SK-N-SH (cell line): ENCODE data around the gene LTV1. TPM values are rescaled to one million over a fixed set of nuclear protein-coding genes. Genes with fewer than 3 reads are reported as not detected.

Experiments
- CTCF ChIA-PET: fragments of 300-600, 350-600 bp; formaldehyde crosslinking; extraction: SDS; loops from one replicate; lab custom pipeline; 2021; lab: Yijun Ruan, JAX
- POLR2A ChIA-PET: fragments of 350-600 bp; sonication (Branson Sonifier 250); formaldehyde crosslinking; extraction: SDS; loops from one replicate; lab custom pipeline; 2020; ENCODE audit warnings: antibody characterized with exemption, inconsistent platforms; lab: Yijun Ruan, JAX
- DNase-seq: peaks from one replicate; pipeline ENCODE4 v3.0.0; 2012
- H2AFZ ChIP-seq: fragments of 200-600 bp; sonication (generic); 2 replicates; pipeline ENCODE4 v1.8.1; 2016; ENCODE audit warnings: antibody characterized with exemption, mild to moderate bottlenecking, low read depth
- H3F3A ChIP-seq: fragments of 200-600 bp; sonication (generic); replicated peaks from 2 replicates; pipeline ENCODE3; 2016; ENCODE audit warnings: antibody characterized with exemption, mild to moderate bottlenecking; ENCODE audit not compliant: insufficient read depth
- H3K27ac ChIP-seq, 2 experiments: fragments of 200-500 bp in 1 of 2; fragments of 200-600 bp in 1 of 2; sonication (Bioruptor generic) in 1 of 2; sonication (generic), shearing (Covaris generic) in 1 of 2; 2 replicates each; pipeline versions ENCODE4 v1.5.1 to v1.6.1; 2014 to 2016; ENCODE audit warnings: low read depth in 2 of 2, inconsistent platforms in 1 of 2, low read length in 1 of 2, mild to moderate bottlenecking in 1 of 2, mixed read lengths in 1 of 2
- H3K27me3 ChIP-seq: fragments of 200-600 bp; sonication (generic), shearing (Covaris generic); 2 replicates; pipeline ENCODE4 v1.6.1; 2016; ENCODE audit warnings: mixed run types; ENCODE audit not compliant: insufficient read depth
- H3K36me3 ChIP-seq, 2 experiments: fragments of 200-500 bp in 1 of 2; fragments of 200-600 bp in 1 of 2; sonication (Bioruptor generic) in 1 of 2; sonication (generic) in 1 of 2; replicated peaks in 1 of 2; 2 replicates each; pipeline versions ENCODE3 to v1.5.1; 2014 to 2016; ENCODE audit warnings: low read length in 1 of 2, mild to moderate bottlenecking in 1 of 2; ENCODE audit not compliant: insufficient read depth in 2 of 2, control insufficient read depth in 1 of 2
- H3K4me1 ChIP-seq, 2 experiments: fragments of 200-500 bp in 1 of 2; fragments of 200-600 bp in 1 of 2; sonication (Bioruptor generic) in 1 of 2; sonication (generic), shearing (Covaris generic) in 1 of 2; 2 replicates each; pipeline versions ENCODE4 v1.5.1 to v1.6.1; 2014 to 2016; ENCODE audit warnings: low read depth in 1 of 2, low read length in 1 of 2, mixed run types in 1 of 2; ENCODE audit not compliant: insufficient read depth in 2 of 2, control insufficient read depth in 1 of 2
- H3K4me2 ChIP-seq: fragments of 200-600 bp; sonication (generic), shearing (Covaris generic); 2 replicates; pipeline ENCODE4 v1.6.1; 2017; ENCODE audit warnings: mixed run types
- H3K4me3 ChIP-seq, 2 experiments: fragments of 200-500 bp in 1 of 2; fragments of 200-600 bp in 1 of 2; sonication (Bioruptor generic) in 1 of 2; sonication (generic), shearing (Covaris generic) in 1 of 2; 2 replicates each; pipeline versions ENCODE4 v1.5.1 to v1.8.1; 2014 to 2016; ENCODE audit warnings: low read depth in 2 of 2, inconsistent platforms in 1 of 2, low read length in 1 of 2, mild to moderate bottlenecking in 1 of 2, mixed read lengths in 1 of 2, moderate library complexity in 1 of 2
- H3K79me2 ChIP-seq: fragments of 200-600 bp; sonication (generic); 2 replicates; pipeline ENCODE4 v1.8.1; 2017; ENCODE audit warnings: mild to moderate bottlenecking; ENCODE audit not compliant: insufficient read depth
- H3K9ac ChIP-seq: fragments of 200-600 bp; sonication (generic); 2 replicates; pipeline ENCODE4 v1.6.1; 2017; ENCODE audit warnings: mixed run types
- H3K9me2 ChIP-seq: fragments of 200-600 bp; sonication (generic); 2 replicates; pipeline ENCODE4 v1.6.1; 2017; ENCODE audit warnings: mixed run types
- H3K9me3 ChIP-seq: fragments of 200-600 bp; sonication (generic); 2 replicates; pipeline ENCODE4 v1.6.1; 2017; ENCODE audit warnings: mixed run types, mild to moderate bottlenecking, moderate library complexity
- H4K20me1 ChIP-seq: fragments of 200-600 bp; sonication (generic); 2 replicates; pipeline ENCODE4 v1.6.1; 2017; ENCODE audit warnings: mild to moderate bottlenecking, mixed run types; ENCODE audit not compliant: insufficient read depth
- EP300 ChIP-seq, 2 experiments: IDR thresholded peaks; 2 replicates each; pipeline versions ENCODE4 v1.4.0 to v1.6.1; 2012; ENCODE audit warnings: borderline replicate concordance in 1 of 2, low read depth in 1 of 2, low read length in 1 of 2
- JUND ChIP-seq: IDR thresholded peaks from 2 replicates; pipeline ENCODE4 v1.4.0; 2012
- NRF1 ChIP-seq: IDR thresholded peaks from 2 replicates; pipeline ENCODE4 v1.6.1; 2012; ENCODE audit warnings: low read depth, mild to moderate bottlenecking, low read length
- RCOR1 ChIP-seq: fragments of 150-350 bp; IDR thresholded peaks from 2 replicates; pipeline ENCODE4 v1.6.1; 2017; ENCODE audit warnings: antibody characterized with exemption, low read length
- TCF12 ChIP-seq: IDR thresholded peaks from 2 replicates; pipeline ENCODE4 v1.4.0; 2012
- WGBS: methylation state at CpG from one replicate; pipeline ENCODE4 v1.1.6; 2017; ENCODE audit warnings: low lambda C conversion rate; 5-methylcytosine and 5-hydroxymethylcytosine counted together
- polyA plus RNA-seq, 3 experiments: library from polyadenylated mRNA; depleted of rRNA; stranded (reverse); fragments of >200 nt; gene quantifications; 2 replicates each; pipeline ENCODE4 v1.2.3, GENCODE V29; 2012
- TF ChIP-seq, protein P1 (sequence below): fragments of 150-350 bp; IDR thresholded peaks from 2 replicates; pipeline ENCODE4 v1.6.1; 2017; ENCODE audit warnings: antibody characterized with exemption, low read length, low read depth, borderline replicate concordance
- TF ChIP-seq, protein P2 (sequence below): IDR thresholded peaks from 2 replicates; pipeline ENCODE4 v1.4.0; 2012; ENCODE audit warnings: low read depth
- TF ChIP-seq, protein P3 (sequence below): IDR thresholded peaks from 2 replicates; pipeline ENCODE4 v1.6.1; 2012; ENCODE audit warnings: mild to moderate bottlenecking, low read depth, low read length, moderate library complexity

LTV1 gene
- polyA plus RNA-seq, 1 of the 3 experiments (the other 2 are of a cell fraction) = 19.4 TPM

DNA sequence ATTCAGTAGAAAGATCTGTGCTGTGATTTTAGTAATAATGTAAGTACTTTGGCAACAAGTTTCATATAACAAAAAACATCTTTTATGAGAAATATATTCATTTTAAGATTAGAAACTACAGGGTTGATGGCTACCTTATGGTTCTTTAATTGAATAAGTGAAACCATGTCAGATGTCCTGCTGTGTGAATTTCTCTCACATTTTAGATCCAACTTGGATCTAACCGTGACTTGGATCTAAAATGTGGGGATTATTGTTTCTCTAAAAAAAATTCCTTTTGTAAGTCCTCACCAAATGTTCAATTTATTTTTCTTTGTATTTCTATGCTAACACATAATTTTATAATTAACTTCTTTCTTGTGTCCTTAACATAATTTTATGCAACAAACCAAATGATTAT lies 51.5 kb downstream of the LTV1 start:
- H3K79me2 ChIP-seq = no peaks in the 10 kb centered on the region
- CTCF ChIA-PET = no interaction called here
- H3K4me3 ChIP-seq = no peak overlapping the region
- H3K27ac ChIP-seq = no peak overlapping the region
- H3K9me2 ChIP-seq = no peaks in the 10 kb centered on the region
- H3K4me1 ChIP-seq = no peaks in the 10 kb centered on the region
- DNase-seq = no peak
- no peaks in the 10 kb centered on the region for H3F3A ChIP-seq
- no peak for TF ChIP-seq NRF1
- TF ChIP-seq, protein P1, sequence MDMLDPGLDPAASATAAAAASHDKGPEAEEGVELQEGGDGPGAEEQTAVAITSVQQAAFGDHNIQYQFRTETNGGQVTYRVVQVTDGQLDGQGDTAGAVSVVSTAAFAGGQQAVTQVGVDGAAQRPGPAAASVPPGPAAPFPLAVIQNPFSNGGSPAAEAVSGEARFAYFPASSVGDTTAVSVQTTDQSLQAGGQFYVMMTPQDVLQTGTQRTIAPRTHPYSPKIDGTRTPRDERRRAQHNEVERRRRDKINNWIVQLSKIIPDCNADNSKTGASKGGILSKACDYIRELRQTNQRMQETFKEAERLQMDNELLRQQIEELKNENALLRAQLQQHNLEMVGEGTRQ = no peak
- TF ChIP-seq TCF12 = no peak
- no peaks in the 10 kb centered on the region for H3K27me3 ChIP-seq
- 93% methylated on average over 1 of the region's 1 CpG for WGBS
- H3K9ac ChIP-seq = no peak overlapping the region
- no peaks in the 10 kb centered on the region for H3K9me3 ChIP-seq
- no peak overlapping the region for H3K4me2 ChIP-seq
- no peaks in the 10 kb centered on the region for H4K20me1 ChIP-seq
- no peaks in the 10 kb centered on the region for H3K36me3 ChIP-seq
- POLR2A ChIA-PET = no interaction called here
- H2AFZ ChIP-seq = no peak overlapping the region

DNA sequence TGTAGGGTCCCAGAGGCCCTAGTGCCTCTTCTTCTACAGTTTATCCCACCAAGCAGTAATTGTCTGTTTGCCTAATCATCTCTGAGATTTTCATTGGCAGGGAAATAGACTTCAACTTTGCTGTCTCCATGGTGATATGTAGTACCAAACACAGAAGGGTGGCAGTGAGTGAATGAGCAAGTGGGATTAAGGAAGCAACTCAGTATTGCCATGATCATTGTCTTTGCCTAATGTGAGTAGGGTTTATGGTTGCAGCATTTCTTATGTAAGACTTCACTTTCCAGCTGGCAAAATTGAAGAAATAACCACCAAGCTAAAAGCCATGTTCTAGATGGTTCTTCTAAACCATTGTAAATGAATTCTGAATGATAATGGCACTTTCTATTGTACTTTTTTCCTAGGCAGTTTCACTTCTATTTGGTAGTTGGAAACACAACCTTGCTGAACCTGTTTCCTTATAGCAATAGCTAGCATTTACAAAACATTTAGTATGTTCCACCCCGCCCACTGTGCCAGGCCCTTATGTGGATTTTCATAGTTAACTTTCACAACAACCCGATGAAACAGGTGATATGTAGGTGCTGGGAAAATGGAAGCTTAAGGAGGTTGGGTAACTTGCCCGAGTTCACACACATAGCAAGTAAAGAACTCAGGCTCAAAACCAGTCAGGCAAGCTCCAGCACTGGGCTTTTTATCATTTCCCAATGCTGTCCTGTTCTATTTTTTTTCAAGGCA lies 53.2 kb downstream of the LTV1 start:
- no peaks in the 10 kb centered on the region for H3F3A ChIP-seq
- ChIA-PET CTCF (interaction anchor here (1.0 to 1.2 kb wide), 2 partner anchors 44 to 117 kb away, joined by 3 to 4 read pairs; no protein-coding TSS in a partner anchor), POLR2A (no interaction called here)
- no peaks in the 10 kb centered on the region for H3K9me3 ChIP-seq
- H4K20me1 ChIP-seq = no peaks in the 10 kb centered on the region
- no peaks in the 10 kb centered on the region for H3K36me3 ChIP-seq
- H3K4me3 ChIP-seq = no peak overlapping the region
- 33% methylated on average over 3 of the region's 3 CpGs for WGBS
- no peak overlapping the region for H3K27ac ChIP-seq
- no peaks in the 10 kb centered on the region for H3K27me3 ChIP-seq
- TF ChIP-seq RCOR1 = no peak
- TF ChIP-seq, protein P2, sequence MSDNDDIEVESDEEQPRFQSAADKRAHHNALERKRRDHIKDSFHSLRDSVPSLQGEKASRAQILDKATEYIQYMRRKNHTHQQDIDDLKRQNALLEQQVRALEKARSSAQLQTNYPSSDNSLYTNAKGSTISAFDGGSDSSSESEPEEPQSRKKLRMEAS = no peak
- TF ChIP-seq, protein P3, sequence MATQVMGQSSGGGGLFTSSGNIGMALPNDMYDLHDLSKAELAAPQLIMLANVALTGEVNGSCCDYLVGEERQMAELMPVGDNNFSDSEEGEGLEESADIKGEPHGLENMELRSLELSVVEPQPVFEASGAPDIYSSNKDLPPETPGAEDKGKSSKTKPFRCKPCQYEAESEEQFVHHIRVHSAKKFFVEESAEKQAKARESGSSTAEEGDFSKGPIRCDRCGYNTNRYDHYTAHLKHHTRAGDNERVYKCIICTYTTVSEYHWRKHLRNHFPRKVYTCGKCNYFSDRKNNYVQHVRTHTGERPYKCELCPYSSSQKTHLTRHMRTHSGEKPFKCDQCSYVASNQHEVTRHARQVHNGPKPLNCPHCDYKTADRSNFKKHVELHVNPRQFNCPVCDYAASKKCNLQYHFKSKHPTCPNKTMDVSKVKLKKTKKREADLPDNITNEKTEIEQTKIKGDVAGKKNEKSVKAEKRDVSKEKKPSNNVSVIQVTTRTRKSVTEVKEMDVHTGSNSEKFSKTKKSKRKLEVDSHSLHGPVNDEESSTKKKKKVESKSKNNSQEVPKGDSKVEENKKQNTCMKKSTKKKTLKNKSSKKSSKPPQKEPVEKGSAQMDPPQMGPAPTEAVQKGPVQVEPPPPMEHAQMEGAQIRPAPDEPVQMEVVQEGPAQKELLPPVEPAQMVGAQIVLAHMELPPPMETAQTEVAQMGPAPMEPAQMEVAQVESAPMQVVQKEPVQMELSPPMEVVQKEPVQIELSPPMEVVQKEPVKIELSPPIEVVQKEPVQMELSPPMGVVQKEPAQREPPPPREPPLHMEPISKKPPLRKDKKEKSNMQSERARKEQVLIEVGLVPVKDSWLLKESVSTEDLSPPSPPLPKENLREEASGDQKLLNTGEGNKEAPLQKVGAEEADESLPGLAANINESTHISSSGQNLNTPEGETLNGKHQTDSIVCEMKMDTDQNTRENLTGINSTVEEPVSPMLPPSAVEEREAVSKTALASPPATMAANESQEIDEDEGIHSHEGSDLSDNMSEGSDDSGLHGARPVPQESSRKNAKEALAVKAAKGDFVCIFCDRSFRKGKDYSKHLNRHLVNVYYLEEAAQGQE = no peak
- no peak for TF ChIP-seq TCF12
- no peak for TF ChIP-seq EP300 (IDR thresholded peaks at IDR 0.05; ENCODE audit: borderline replicate concordance in 1 of 2, low read depth in 1 of 2, low read length in 1 of 2)
- no peak for TF ChIP-seq NRF1
- TF ChIP-seq JUND = no peak
- H3K4me1 ChIP-seq = no peaks in the 10 kb centered on the region
- no peaks in the 10 kb centered on the region for H3K9me2 ChIP-seq
- no peak overlapping the region for H3K9ac ChIP-seq
- no peak overlapping the region for H2AFZ ChIP-seq
- H3K79me2 ChIP-seq = no peaks in the 10 kb centered on the region
- H3K4me2 ChIP-seq = no peak overlapping the region
- no peak for DNase-seq
